Activated T-cell treated with anti-CD3 and anti-CD28 coated beads, Interleukin-2, amount 50 U/mL, for 48 hours (primary cell): ENCODE data around the gene DNASE1L2.
"Not testable (repeated sequence)": the region's sequence is repeated elsewhere in the genome, so short reads cannot be mapped to it uniquely, and the experiment has no call there.

Experiments
- DNase-seq, 2 experiments: peaks; one replicate each; pipeline ENCODE4 v3.0.0-alpha.2; 2020

DNASE1L2 gene, protein sequence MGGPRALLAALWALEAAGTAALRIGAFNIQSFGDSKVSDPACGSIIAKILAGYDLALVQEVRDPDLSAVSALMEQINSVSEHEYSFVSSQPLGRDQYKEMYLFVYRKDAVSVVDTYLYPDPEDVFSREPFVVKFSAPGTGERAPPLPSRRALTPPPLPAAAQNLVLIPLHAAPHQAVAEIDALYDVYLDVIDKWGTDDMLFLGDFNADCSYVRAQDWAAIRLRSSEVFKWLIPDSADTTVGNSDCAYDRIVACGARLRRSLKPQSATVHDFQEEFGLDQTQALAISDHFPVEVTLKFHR

DNA sequence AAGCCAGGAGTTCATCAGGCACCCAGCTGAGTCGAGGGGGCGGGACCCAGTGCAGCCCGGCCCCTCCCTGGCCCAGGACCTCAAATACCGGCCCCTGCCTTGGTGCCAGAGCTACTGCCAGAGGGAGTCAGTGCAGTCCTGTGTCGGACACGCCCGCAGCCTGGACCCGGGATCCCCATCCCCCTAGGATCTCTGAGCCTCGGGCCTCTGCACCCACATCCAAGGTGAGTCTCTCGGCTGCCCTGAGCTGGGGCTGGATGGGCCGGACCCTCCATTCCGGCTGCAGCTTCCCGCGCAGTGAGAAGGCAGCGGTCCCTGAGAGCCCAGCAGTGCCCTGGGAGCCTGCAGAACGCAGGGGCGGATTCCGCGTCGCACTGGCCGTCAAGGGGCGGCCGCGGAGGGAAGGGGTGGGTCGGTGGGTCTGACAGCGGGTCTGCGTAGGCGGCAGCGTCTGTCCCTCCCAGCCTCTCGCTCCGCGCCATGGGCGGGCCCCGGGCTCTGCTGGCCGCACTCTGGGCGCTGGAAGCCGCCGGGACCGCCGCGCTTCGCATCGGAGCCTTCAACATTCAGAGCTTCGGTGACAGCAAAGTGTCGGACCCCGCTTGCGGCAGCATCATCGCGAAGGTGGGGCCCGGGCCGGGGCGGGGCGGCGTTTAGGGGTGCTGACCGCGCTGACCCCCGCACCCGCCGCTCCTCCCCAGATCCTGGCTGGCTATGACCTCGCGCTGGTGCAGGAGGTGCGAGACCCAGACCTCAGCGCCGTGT is at the start of gene DNASE1L2:
Gene DNASE1L2, plus strand, starts transcription at position 108 of the 765 bp plus-strand sequence. Its CDS starts 373 bp downstream, at position 481.
- peak in 1 of 2 experiments; percentile 41 for DNase-seq

DNA sequence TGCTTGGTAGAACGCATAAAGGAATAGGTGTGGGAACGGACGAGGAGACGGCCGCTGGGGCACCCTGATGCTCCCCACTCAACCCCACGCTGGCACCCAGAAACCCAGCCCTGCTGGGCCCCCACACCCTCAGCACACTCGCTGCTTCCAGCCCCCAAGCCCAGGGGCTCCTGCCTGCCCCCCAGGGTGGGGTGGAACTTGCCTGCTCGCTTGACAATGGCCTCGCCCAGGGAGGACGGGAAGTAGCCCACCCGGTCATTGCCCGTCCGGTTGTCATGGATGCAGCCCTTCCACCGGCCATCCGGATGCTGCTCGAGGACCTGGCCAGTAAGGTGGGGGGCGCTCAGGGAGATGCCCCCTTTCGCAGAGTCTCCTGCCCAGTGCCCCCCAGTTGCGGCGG is 49.7 kb upstream of the DNASE1L2 start:
- no peak for DNase-seq

GRCh38 chr16:2187212-2187611 is 49.0 kb upstream of the DNASE1L2 start:
- no peak for DNase-seq

- no peak for DNase-seq
These were observed 47.8 kb upstream of the DNASE1L2 start for GRCh38 chr16:2188395-2188794.

- no peak for DNase-seq
These were observed 46.9 kb upstream of the DNASE1L2 start for GRCh38 chr16:2189252-2189893.

- no peak for DNase-seq
These were observed 46.1 kb upstream of the DNASE1L2 start for GRCh38 chr16:2190002-2190658.

GRCh38 chr16:2190659-2191445 is 45.4 kb upstream of the DNASE1L2 start:
- no peak for DNase-seq

GRCh38 chr16:2191446-2191706 is 44.9 kb upstream of the DNASE1L2 start:
- no peak for DNase-seq

DNA sequence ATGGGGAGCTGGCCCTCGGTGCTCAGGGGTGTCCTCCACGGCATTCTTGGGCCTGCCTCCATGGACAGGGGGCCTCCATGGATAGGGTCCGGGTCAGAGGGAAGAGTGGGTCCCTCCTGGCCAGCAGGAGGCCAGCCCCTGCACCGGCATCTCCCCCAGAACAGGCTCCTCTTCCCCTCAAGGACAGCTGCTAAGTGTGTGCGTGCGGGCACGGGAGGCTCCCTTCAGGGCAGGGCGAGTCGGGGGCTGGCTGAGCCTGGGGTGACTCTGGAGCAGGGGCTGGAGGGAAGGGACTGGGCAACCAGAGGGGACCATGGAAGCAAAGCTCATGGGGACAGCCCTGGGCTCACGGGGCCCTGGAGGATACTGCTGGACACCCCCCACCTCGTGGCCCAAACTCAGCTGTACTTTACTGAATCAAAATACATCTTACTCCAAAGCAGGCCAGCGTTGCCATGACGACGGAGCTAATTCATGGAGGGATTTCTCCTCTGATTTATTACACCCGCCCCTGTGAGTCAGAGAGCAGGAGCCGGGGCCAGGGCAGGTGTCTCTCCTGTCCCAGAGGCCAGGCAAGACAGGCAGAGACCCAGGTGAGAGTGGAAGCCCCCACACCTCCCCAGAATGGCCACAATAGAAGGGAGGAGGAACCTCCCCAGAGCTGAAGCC is 41.9 kb upstream of the DNASE1L2 start:
- DNase-seq: no peak

DNA sequence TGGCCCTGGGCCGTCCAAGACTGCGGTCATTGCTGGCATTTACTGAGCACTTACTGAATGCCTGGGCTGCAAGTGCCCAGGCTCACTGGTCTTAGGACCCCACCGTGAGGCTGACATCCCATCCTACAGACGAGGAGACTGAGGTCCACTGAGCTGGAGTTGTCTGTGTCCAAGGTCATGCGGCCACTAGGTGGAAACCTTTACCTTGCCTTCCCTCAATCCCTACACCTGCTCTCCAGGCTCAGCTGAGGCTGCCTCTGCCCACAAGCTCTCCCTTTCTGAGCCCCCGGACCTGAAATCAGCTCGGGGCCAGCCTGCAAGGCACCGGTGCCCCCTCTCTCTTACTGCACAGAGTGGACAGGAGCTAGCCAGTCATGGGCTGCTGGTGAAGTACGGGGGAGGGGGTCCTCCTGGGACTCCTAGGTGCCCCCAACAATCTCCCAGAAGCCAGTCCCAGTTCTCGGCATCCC is 41.4 kb upstream of the DNASE1L2 start:
- peak; percentile 54 to 64 for DNase-seq

GRCh38 chr16:2195322-2196161 is 40.7 kb upstream of the DNASE1L2 start:
- no peak for DNase-seq

DNA sequence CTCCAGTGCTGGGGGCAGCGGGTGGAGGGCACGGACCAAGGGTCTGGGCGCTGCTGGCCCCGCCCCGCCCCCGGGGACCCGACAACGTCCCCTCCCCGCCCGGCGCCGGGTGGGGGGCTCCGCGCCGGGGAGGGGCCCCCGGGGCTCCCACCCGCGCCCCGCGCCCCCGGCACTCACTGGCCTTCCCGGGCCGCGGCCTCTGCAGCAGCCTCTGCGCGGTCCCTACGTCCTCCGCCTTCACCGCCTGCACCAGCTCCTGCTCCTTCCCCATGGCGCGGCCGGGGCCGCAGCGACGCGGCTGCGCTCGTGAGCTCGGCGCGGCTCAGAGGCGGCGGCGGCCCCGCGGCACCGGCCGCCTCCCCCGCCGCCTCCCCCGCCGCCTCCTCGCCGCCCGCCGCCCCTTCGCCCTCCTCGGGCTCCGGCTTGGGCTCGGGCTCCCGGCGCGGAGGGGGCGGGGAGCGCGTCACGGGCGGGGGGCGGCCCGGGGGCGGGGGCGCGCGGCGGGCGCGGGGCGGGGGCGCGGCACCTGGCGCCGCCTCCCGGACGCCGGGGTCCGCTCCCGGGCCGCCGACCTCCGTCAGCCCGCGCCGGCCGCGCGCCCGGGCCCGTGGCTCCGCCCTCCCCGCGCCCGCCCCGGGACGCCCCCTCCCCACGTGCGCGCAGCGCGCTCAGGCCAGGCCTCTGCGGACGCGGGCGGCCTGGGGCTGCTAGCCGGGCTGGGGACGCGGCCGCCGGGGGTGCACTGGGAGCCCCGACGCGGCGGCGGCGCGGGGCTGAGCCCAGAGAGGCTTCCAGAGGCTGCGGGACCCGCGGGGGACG is 39.9 kb upstream of the DNASE1L2 start, which contains the start of gene CASKIN1:
Gene CASKIN1, minus strand, starts transcription at position 444 of the 819 bp plus-strand sequence. Its CDS starts 173 bp downstream, at position 271.
- no peak for DNase-seq

- no peak for DNase-seq
These were observed 39.2 kb upstream of the DNASE1L2 start for GRCh38 chr16:2196981-2197511.

GRCh38 chr16:2197765-2198164 is 38.5 kb upstream of the DNASE1L2 start:
- DNase-seq: no peak

GRCh38 chr16:2198283-2198682 is 38.0 kb upstream of the DNASE1L2 start:
- DNase-seq: no peak

DNA sequence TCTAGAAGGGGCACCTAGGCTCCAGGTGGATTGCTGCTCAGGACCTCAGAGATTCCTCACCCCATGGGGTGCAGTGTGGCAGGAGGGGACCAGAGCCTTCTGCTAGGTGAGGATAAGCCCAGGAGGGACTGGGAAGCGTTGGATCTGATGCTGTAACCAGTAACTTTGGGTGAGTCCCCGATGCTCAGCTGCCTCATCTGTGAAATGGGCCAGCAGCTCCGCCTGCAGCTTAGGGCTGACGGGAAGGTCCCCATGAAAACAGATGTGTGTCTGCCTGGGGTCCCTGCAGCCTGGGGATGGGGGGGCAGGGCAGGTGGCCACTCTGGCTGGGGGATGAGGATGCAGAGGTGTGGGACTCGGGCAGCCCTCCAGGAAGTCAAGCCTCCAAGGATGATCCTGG is 37.1 kb upstream of the DNASE1L2 start:
- no peak for DNase-seq

DNA sequence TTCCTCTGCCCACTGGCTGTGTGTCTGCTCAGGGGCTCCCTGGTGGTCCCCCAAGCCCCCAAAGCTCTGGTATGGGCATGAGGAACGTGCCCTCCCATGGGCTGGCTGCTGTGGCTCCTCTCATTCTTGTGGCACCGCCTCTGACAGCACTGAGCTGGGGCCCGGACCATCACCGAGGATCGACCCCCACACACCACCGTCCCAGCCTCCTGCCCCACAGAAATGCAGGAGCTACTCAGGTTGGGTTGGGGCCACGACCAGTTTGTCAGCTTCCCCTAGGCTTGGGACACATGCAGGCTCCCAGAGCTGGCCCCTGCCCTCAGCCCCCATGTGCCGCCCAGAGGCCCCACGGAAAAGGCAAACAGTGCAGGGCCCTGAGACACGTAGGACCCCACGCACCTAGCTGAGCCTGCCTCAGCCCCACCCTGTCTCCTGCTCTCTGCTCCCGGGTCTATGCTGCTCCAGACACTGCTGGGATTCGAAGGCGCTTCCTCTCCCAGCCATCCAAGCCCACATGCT is 36.6 kb upstream of the DNASE1L2 start:
- no peak for DNase-seq

GRCh38 chr16:2200313-2200712 is 35.9 kb upstream of the DNASE1L2 start:
- DNase-seq: no peak

DNA sequence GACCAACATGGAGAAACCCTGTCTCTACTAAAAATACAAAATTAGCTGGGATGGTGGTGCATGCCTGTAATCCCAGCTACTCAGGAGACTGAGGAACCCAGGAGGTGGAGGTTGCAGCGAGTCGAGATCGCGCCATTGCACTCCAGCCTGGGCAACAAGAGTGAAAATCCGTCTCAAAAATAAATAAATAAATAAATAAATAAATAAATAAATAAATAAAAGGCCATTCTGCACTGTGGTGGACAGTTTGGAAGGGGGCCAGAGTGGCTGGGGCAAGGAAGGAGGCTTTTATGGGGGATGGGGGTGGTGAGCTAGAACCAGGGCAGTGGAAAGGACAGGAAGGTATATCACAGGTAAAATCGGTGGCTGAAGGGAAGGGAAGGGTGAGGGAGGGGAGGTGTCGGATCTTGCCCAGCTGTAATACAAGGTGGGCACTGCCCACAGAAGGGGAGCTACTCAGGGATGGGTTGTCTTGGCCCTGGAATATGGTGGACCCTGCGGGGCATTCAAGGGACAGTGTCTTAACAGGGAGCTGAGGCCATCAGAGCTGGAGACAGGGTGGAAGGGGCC is 33.0 kb upstream of the DNASE1L2 start:
- DNase-seq: not testable (repeated sequence)
